NCI-H82 (cell line): ENCODE data around the gene INTS1.

Experiments
- DNase-seq: peaks from one replicate; lab custom pipeline; 2025; lab: John Stamatoyannopoulos, UW

The INTS1 gene, protein sequence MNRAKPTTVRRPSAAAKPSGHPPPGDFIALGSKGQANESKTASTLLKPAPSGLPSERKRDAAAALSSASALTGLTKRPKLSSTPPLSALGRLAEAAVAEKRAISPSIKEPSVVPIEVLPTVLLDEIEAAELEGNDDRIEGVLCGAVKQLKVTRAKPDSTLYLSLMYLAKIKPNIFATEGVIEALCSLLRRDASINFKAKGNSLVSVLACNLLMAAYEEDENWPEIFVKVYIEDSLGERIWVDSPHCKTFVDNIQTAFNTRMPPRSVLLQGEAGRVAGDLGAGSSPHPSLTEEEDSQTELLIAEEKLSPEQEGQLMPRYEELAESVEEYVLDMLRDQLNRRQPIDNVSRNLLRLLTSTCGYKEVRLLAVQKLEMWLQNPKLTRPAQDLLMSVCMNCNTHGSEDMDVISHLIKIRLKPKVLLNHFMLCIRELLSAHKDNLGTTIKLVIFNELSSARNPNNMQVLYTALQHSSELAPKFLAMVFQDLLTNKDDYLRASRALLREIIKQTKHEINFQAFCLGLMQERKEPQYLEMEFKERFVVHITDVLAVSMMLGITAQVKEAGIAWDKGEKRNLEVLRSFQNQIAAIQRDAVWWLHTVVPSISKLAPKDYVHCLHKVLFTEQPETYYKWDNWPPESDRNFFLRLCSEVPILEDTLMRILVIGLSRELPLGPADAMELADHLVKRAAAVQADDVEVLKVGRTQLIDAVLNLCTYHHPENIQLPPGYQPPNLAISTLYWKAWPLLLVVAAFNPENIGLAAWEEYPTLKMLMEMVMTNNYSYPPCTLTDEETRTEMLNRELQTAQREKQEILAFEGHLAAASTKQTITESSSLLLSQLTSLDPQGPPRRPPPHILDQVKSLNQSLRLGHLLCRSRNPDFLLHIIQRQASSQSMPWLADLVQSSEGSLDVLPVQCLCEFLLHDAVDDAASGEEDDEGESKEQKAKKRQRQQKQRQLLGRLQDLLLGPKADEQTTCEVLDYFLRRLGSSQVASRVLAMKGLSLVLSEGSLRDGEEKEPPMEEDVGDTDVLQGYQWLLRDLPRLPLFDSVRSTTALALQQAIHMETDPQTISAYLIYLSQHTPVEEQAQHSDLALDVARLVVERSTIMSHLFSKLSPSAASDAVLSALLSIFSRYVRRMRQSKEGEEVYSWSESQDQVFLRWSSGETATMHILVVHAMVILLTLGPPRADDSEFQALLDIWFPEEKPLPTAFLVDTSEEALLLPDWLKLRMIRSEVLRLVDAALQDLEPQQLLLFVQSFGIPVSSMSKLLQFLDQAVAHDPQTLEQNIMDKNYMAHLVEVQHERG (N-terminal part only)

DNA sequence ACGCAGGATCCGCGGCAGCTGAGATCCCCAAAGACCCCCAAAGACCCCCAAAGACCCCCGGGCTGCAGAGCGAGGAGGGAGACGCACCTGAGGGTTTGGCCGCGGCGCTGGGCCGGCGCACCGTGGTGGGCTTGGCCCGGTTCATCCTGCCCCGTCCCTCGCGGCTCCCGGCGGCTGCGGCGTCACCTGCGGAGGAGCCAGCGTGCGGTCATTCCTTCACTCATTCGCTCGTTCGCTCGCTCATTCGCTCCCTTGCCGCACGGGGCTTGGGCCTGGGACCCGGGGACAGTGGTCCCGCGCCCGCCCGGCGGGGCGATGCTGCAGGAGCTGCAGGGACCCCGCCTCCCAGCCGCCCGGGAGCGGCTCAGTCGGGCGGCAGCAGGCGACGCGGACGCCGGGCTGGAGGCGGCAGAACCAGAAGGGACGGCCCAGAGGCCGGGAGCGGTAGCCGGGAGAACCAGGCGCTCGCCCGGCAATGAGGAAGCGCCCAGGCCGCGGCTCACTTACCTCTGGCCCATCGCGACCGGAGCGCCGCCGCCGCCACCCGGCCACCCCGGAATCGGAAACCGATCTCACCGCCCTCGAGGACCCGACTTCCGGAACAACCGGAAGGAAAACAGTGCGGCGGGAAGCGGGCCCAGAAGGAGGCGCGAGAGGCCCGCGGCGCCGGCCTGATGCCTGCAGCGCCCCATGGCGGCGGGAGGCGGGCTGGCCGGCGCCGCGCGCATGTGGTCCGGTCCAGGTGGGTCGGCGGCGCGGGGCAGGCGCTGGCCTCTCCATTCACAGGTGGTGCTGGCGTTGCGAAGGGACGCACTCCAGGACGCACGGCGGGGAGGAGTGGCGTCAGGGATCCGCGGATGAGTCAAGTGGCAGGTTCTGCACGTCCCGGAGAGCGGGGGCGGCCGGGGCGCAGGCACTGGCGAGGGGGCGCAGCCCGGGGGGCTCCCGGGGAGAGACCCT, at the start of gene INTS1:
TSS of gene INTS1 (minus strand) at position 574 of the 960 bp plus-strand sequence. CDS start at position 145, 429 bp downstream.
- peak; percentile 95 for DNase-seq

DNA sequence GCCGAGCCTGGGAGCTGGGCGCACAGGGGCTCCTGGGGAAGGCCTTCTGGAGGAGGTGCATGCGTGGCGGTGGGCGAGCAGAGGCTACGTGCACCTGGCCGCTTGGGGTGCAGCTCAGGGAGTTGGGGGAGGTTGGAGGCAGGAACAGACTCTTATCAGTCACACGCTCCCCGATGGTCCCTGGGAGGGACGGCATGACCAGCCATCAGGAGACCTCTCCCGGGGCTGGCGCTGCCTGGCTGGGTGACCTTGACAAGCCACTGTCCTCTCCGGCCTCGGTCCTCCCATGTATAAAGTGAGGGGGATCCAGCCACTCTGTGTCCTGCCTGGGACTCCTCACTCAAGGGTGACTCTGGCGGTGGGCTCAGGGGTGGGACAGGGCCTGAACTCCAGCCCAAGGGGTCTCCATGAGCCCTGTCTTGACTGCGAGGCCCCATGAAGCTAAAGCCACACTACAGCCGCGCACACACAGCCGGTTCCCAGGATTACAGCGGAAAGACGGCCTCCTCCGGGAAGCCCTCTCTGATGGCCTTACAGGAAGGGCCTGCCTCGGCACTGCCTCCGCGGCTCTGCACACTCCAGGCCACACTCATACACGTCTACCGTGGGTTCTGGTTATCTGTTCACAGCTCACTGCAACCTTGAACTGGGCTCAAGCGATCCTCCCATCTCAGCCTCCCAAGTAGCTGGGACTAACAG, 49.5 kb upstream of the INTS1 start:
- DNase-seq = no peak

DNA sequence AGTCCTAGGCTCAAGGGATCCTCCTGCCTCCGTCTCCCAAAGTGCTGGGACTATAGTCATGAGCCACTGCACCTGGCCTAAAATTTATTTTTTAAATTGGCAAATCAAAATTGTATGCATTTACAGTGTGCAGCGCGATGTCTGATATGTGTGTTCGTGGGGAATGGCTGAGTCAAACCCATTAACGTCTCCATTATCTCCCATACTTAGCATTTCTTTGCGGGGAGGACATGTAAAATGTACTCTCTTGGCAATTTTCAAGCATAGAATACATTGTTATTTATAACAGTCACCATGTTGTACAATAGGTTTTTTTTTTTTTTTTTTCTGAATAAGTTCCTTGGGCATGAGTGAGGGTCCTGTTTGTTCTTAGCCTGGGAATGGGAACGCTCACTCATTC, 48.0 kb upstream of the INTS1 start:
- DNase-seq = no peak

DNA sequence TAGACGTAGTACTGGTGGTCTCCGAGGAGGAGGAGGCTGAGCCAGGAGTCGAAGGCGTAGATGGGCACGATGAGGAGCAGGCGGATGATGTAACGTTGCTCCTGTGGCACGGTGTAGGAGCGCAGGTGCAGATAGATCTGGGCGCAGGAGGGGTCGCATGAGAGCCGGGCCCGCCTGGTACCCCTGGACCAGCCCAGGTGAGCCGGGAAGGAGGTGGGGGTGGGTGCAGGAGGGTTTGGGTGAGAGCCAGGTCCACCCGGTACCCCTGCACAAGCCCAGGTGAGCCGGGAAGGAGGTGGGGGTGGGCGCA, 46.6 kb upstream of the INTS1 start:
- DNase-seq = no peak

DNA sequence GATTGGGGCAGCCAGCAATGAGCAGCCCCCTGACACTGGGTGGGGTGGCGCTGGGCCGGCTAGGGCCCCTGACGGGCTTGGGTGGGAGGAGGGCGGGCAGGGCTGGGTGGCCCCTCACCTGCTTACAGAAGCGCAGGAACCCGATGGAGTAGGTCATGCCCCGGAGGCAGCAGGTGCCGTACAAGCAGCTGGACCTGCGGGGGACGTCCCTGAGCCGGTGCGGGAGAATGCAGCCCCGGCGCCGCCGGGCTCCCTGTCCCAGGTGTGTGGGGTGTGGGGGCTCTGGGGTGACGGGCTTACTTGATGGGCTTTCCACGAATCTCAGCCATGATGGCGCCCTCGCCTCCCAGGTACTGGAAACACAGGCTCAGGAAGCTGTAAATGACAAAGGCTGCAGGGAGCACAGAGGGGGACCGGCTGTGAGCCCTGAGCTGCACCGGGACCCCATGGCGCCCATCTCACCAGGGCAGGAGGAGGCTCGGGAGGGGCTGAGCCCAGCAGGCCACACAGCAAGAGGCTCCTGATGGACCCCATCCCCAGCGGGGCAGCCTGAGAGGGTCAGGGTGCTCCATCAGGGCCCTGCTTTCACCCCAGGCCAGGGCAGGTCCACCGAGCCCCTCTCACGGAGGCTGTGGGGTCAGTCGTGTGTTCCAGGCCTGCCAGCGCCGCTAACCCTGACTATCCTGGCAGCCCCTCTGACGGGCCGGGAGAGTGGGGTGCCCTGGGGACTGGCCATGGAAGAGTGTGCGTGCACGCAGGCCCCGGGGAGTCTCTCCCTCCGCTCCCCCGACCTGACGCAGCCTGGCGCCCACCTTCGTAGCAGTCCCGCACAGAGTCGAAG, 46.0 kb upstream of the INTS1 start:
- no peak for DNase-seq

DNA sequence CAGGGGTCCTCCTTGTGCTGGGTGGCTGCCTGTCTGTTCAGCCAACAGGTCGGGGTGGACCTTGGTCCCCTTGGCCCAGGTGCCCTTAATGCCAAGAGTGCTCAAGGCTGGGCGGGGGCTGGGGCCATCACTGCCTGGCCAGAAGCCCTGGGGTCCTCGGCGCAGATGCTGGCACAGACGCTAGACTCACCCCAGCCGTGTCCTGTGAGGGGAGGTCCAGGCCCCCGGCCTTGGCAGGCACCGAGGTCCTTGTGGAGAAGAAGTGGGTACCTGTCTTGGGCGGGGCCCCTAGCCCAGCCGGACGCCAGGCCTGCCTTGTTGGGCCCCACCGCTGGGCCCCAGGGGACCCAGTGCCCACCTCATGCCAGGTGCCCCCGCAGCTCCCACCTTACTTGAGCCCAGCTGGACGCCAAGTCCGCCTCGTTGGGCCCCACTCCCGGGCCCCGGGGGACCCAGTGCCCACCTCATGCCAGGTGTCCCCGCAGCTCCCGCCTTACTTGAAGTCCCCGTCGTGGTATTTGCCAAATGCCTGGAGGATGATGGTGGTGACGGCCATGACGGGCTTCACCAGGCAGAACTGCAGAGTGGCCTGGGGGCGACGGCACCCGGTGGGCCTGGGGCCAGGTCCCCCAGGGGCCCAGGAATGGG, 45.3 kb upstream of the INTS1 start:
- no peak for DNase-seq

DNA sequence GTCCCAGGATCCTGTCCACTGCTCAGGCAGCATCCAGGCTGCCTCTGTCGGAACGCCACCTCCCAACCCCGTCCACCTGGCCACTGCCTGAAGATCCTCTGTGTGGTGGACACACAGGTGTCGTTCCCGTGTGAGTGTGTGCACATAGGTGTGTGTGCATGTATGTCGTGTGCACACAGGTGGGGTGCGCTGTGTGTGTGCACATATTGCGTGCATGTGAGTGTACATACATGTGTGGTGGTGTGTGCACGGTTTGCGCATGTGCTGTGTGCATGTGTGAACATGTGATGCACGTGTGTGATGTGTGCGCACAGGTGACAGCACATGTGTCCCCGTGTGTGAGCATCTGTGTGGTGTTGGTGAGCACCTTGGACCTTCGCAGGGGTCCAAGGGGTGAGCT, 44.8 kb upstream of the INTS1 start:
- DNase-seq = no peak

DNA sequence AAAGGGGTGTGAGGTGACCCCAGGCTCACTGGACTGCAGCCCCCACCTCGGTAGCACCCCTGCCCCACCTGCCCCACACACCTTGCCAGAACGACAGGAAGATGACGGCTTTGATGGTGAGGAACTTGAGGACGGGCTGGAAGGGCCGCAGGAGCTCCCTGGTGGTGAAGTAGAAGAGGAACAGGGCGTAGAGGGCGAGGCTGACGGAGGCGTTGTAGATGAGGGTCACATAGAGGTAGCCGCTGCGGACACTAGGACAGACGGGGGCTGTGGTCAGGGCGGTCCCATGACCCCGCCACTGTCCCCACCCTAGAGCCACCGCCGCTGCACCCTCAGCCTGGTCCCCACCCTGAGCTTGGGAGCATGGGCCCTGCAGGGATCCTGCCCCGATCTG, 44.2 kb upstream of the INTS1 start:
- no peak for DNase-seq

DNA sequence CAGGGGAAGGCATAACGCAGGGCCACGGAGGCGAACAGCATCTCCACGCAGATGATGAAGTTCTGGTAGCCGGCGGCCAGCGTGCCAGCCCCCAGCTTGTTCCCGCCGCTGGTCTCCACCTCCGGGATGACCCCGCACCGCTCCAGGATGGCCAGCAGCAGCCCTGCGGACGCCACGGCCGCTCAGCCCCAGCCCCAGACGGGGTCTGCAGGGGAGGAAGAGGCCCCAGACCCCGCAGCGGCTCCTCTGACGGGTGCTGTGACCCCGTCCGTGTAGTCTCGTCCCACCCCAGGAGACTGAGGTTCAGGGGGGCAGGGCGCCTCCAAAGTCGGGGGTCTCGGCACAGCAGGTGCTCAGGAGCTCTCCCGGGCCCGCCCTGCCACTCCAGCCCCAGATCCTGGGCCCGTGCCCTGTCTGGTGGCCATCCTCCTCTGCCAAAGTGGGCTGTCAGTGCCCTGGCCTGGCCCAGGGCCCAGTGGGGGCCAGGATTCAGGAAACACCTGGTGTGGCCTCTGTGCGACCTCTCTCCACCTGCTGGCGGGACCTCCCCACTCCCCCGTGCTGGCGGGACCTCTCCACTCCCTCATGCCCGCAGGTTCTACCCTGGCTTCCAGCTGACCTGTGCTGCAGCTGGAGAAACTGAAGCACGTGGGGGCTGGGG, 43.7 kb upstream of the INTS1 start:
- no peak for DNase-seq

DNA sequence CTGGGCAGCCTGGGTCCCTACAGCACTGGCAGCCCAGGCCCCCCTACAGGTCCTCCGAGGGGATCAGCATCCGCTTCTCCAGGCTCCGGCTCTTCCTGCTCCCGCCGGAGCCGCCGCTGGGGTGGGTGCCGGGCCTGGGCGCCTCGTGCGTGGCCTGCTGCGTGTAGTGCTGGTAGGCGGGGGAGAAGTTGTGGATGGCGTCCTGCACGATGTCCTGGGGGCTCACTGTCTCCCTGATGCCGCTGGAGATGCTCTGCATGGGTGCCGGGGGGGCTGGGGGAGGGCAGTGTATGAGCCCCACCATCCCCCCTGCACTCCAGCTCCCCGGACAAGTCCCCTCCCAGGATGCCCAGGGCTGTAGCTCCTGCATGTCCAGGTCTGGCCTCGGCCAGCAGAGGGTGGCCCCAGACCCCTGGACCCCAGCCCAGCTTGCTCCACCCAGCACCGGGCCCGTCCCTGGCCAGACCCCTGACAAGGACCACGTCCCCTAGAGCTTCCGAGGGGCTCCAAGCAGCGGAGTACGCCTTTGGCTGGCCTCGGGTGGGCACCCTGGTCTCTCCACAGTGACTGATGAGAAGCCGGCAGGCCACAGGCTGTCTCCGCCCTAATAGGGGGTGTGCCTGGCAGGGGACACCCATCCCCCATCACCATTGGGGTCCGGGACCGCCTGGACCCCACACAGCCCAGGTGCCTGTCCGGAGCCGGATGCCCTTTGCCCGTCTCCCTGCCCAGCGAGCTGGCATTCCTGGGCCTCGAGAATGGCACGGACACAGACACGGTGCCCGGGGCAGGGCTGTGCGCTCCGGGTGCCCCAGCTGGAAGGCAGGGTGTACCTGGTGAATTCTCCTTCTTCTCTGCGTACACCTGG, 43.0 kb upstream of the INTS1 start:
- no peak for DNase-seq

DNA sequence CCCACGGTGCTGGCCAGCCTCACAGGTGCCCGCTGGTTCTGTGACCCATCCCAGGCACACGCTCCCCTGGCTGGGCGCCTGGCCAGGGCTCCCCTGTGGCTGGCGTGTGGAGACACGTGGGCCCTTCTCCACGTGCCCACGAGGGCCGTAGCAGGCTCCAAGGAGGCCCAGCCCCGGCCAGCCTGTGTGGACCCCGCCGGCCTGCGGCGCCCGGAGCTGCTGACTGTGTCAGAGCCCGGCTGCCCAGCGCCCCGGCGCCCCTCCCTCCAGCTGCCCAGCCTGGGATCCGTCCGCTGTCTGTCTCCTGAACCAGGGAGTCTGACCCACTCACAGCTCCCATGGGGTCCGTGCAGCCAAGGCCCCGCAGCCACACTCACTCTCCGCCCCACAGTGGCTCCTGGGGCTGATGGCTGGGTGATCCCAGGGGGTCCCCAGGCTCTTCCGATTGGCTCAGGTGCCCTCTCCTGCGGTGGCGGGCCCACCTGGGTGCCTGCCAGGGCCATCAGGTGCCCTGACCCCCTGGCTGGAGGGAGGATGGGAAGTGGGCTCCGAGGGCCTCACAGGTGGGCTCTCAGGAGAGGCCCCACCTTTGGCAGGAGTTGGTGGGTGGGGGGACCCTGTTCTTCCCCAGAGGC, 42.2 kb upstream of the INTS1 start:
- no peak for DNase-seq

DNA sequence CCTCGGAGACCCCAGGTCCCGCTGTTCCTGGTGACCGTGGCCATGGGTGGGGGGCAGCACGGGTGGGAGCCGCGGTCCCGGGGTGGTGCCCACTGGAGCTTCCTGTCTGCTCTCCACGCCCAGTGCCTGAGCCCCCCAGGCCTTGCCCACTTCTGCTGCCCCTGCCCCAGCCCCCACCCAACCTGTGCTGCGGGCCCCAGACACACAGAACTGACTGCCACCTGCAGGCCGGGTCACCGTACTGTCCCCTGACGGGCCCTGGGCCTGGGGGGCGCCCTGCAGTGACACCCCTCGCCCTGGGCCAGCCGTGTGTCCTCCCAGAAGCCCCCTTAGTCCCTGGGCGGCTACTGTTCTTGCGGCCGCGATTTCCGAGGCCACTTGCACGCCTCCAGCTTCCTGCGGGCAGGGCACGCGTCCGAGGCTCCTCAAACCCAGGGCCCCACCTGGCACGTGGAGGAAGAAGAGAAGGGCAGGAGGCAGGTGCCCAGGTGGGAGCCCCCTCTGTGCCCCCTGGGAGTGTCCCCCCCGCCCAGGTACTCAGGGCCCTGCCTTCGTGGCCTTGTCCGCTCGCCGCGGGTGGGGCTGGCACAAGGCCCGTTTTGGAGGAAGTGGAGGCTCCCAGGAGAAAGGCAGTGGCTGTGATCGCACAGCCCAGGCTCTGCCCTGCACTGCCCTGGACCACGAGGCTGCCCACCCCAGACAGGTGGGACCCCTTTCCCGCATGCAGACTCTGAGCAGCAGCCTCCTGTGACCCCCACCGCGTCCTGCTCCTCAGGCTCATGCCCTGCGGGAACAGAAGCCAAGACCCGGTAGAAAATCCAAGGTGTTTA, 41.4 kb upstream of the INTS1 start:
- DNase-seq = no peak

DNA sequence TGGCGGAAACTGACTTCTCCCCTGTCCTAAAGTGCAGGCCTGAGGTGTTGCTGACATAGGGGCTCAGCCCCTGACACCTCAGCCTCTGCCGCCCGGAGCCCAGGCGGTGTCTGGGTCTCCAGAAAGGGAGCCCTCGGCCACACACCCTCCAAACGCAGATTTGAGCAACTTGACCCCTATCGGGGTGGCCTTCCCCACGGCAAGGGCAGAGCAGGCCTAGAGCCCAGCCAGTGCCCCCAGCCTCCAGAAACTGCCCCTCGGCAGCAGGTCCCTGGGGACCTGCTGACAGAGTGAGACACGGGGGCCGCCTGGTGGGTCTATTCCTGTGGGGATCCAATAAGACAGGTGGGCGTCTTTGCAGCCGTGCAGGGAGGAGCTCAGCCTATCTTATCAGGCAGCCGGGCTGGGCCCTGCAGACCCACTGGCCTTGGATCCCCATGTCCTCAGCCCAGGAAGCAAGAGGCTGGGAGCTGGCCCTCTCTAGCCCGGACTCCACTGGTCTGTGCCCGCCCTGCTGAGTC, 40.8 kb upstream of the INTS1 start:
- DNase-seq = peak; percentile 59

DNA sequence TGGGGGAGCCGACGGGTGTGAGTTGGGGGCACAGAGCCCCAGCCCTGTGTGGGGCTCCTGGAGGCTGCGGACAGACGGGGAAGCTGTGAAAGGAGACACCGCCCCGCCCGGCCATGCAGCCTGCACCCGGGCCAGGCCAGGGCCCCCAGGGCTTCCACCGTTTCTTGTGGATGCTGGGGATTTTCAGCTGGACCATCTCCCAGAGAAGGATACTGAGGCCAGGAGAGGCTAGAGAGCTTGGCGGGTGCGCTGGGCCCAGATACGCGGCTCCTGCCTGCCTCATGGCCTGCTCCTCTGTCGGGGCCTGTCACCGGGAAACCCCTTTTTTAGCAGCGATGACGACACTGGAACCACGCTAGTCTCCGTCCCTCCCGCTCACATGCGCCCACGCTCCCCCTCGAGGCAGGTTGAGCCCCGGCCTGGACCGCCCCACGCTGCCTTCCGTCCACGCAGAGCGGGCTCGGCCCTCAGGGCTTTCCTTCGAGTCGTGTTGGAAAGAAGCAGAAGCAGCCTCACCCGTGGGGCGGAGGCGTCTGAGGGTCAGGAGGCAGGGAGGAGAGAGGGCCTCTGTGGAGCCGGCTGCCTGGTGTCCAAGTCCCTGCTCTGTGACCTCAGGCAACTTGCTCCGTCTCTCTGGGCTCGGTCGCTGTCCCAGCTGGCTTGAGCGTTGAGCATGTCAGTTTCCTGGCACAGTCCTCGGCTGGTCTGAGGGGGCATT, 40.1 kb upstream of the INTS1 start:
- no peak for DNase-seq

DNA sequence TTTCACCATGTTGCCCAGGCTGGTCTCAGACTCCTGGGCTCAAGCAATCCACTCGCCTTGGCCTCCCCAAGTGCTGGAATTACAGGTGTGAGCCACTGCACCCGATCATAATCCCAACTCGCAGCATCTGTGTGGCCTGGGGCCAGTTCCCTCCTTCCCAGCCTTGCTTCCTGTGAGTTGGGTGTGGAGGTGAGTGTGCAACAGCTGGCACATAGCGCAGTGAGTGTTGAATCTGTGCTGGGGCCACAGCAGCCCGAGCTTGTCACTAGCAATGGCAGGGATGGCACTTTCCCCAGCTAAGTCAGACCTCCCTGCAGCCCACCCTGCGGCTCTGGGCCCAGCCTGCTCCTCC, 39.6 kb upstream of the INTS1 start:
- no peak for DNase-seq
